NCI-H526 treated with DMSO at 0.1 percent for 48 hours (cell line): ENCODE measurements around the gene TMTC4.
"Not testable (repeated sequence)": the region's sequence is repeated elsewhere in the genome, so short reads cannot be mapped to it uniquely, and the experiment has no call there.

ENCODE experiments used
- DNase-seq: peaks from one replicate; lab custom pipeline; 2025; lab: John Stamatoyannopoulos, UW

Gene TMTC4

GRCh38 chr13:100588331-100589177, 86.0 kb downstream of the TMTC4 start, which contains the start of gene GGACT:
TSS of gene GGACT (minus strand) at chr13:100588789. CDS start at chr13:100532591, 56,198 bp downstream.
- peak; percentile 61 for DNase-seq

DNA sequence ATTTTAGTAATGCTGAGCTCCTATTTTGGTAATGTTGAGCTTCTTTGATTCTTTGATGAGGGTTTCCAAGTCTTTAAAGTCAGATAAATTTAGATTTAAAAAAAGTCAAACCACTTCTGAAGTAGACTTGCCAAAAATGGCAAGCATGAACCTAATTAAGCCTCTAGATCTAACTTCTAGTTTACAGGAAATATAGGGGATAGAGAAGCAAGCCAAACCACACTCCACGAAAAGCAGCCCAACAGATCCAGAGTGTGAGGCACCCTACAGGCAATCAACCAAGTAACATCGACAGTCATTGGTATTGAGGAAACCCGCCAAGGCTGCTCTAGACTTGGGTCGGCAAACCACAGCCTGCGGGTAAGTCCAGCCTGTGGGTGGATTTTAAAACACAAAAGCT, 89.7 kb downstream of the TMTC4 start:
- no peak for DNase-seq

GRCh38 chr13:100581504-100581903, 93.1 kb downstream of the TMTC4 start:
- DNase-seq, result no peak

DNA sequence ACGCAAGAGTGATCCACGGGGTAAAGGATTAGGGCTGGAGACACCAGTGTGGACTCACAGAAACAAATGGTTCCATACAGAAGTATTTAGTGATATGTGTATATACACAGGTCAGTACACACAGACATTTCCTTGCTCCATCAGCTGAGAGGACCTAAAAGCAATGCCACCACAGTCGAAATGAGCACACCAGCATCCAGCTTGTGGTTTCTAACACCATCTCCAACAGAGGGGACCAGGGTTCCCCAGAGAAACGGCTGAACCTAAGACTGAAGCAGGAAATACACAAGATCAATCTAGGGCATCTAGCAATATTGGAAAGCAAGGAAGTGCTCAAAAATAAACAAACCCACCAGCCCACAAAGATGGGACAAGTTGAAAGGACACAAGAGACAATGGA, 93.6 kb downstream of the TMTC4 start:
- DNase-seq, result no peak

GRCh38 chr13:100580045-100580444, 94.5 kb downstream of the TMTC4 start:
- no peak for DNase-seq

- DNase-seq, result not testable (repeated sequence)
Observed at GRCh38 chr13:100577239-100577638, 97.4 kb downstream of the TMTC4 start.

- DNase-seq, result peak; percentile 25
Observed at GRCh38 chr13:100573121-100573520, 101.5 kb downstream of the TMTC4 start.

DNA sequence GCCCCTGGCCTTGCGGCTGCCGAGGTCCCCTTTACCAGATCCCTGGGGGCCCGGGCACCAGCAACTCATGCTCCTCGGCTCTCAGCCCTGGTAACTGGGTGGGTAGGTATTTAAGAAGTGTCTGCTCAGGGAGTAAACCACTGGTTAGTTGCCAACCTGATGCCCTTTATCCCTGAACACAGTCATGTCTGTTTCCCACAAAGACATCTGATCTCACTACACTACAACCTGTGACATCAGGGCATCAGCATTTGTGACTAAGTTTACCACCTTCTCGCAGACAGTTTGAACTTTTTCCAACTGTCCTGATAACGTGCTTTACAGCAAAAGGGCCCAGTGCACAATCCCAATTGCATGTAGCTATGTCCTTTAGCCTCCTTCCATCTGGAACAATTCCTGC, 108.1 kb downstream of the TMTC4 start:
- DNase-seq, result no peak

DNA sequence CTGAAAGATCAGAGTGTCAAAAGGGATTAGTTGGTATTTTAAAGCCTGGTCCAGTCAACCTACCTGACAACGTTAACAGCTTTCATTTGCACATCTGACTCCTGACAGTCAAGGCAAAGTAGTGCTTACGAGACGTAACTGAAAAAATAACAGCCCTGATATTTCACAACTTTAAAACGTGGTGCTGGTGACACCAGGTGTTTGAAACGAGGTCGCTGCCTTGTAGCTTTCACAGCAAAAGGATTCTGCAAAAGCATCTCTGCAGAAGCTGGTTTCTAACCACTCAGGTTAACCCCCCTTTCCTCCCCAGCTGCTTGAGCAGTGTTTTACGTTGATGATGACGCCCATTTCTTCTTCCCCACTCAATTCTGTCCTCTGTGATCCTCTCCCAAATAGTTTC, 109.3 kb downstream of the TMTC4 start:
- no peak for DNase-seq

- no peak for DNase-seq
Observed at GRCh38 chr13:100564444-100565223, 110.0 kb downstream of the TMTC4 start.

DNA sequence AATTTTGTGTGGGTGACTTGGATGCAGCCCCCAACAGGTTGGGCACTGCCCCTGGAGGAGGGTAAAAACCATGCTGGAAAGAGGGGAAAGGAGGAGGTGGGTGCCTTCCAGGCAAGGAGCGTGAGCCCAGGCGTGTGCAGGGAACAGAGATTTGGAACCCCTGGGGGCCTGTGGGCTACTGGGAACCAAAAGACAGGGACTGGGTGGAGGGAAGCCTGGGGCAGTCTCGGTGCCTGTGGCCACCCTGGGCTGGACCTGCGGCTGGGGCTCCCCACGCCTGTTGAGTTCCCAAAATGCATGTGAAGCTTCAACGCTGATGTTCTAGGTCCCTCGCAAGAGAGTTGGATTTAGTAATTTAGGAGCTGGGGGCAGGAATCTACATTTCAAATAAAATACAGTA, 110.8 kb downstream of the TMTC4 start:
- no peak for DNase-seq

DNA sequence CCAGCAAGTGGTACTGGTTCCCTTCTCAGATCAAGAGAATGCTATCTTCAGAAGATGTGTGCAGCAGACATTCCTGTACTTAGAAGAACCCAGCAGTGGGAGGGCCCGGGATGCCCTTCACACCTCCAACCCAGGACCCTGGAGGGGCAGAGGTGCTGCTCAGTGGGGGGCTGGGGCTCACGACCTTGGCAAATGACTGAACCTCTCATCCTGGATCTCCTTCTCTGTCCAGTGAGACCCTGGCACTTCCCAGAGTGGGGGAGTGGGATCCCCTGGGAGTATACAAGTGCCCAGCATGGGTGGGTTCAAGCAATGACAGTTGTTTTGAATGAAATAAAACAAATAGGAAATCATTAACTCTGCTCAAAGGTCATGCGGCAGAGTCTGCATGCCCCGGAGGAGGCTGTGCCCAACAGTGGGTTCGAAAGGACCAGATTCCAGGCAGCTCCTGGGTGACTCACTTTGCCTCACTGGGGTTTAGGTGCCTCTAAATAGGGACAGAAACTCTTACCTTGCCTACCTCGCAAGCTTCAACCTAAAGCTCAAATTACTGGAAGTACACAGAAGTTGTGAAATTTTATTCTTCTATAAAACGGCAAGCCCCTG, 112.9 kb downstream of the TMTC4 start:
- no peak for DNase-seq

DNA sequence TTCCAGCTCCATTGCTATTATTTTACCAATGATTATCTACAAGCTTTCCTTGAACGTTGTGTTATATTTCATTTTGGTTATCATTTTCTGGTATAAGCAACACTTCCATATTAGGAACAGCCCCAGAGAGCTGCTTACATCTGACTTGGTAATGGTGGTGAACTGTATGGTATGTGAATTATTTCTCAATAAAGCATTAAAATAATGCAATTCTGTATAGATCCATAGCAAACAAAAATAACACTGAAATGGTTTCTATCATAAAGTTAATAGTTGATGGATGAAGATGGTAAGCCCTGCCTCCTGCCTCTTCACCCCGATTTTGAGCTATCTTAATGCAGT, 113.5 kb downstream of the TMTC4 start:
- no peak for DNase-seq

- no peak for DNase-seq
Observed at GRCh38 chr13:100560498-100561157, 114.0 kb downstream of the TMTC4 start.

DNA sequence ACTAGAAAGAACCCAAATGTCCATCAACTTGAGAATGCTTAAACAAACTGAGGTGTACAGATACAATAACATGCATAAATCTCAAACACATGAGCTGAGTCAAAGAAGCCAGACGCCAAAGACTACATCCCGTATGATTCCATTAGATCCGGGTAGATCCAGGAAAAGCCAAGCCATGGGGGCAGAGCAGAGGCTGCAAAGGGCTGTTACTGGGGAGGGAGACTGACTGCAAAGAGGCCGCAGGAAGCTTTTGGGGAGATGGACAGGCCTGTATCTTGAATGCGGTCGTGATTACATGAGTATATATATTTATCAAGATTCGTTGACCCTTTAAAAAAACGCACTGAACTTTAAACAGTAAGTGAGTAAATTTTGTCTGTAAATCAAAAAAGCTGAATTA, 114.7 kb downstream of the TMTC4 start:
- no peak for DNase-seq
